Suppressor macrophage treated with lipopolysaccharide for 1 hour (primary cell): ENCODE data around the gene GRID2.

Experiments used
- DNase-seq, 3 donors: peaks; one replicate each; pipeline ENCODE4 v3.0.0-alpha.2; 2020 to 2022

Gene GRID2

GRCh38 chr4:93446038-93446437 lies 1142.3 kb downstream of the GRID2 start:
- no peak for DNase-seq

- DNase-seq = no peak
Observed at GRCh38 chr4:93448691-93449293, 1145.0 kb downstream of the GRID2 start.

- no peak for DNase-seq
Observed at GRCh38 chr4:93451954-93452353, 1148.2 kb downstream of the GRID2 start.

- DNase-seq = no peak
Observed at GRCh38 chr4:93461541-93461940, 1157.8 kb downstream of the GRID2 start.

- no peak for DNase-seq
Observed at GRCh38 chr4:93466446-93466845, 1162.7 kb downstream of the GRID2 start.

- no peak for DNase-seq
Observed at GRCh38 chr4:93467484-93468155, 1163.9 kb downstream of the GRID2 start.

GRCh38 chr4:93469560-93469959 lies 1165.8 kb downstream of the GRID2 start:
- DNase-seq = no peak

GRCh38 chr4:93475730-93476129 lies 1172.0 kb downstream of the GRID2 start:
- DNase-seq = no peak

GRCh38 chr4:93478805-93479204 lies 1175.0 kb downstream of the GRID2 start:
- no peak for DNase-seq

- DNase-seq = no peak
Observed at GRCh38 chr4:93480452-93480851, 1176.7 kb downstream of the GRID2 start.

GRCh38 chr4:93495346-93495745 lies 1191.6 kb downstream of the GRID2 start:
- no peak for DNase-seq

GRCh38 chr4:93501244-93501643 lies 1197.5 kb downstream of the GRID2 start:
- no peak for DNase-seq

GRCh38 chr4:93501946-93502345 lies 1198.2 kb downstream of the GRID2 start:
- no peak for DNase-seq

- no peak for DNase-seq
Observed at GRCh38 chr4:93502991-93503390, 1199.2 kb downstream of the GRID2 start.

GRCh38 chr4:93513851-93514250 lies 1210.1 kb downstream of the GRID2 start:
- DNase-seq = no peak

- DNase-seq = no peak
Observed at GRCh38 chr4:93515208-93515607, 1211.4 kb downstream of the GRID2 start.

GRCh38 chr4:93529692-93530372 lies 1226.1 kb downstream of the GRID2 start:
- no peak for DNase-seq

GRCh38 chr4:93532234-93532633 lies 1228.5 kb downstream of the GRID2 start:
- DNase-seq = no peak

GRCh38 chr4:93540562-93540961 lies 1236.8 kb downstream of the GRID2 start:
- DNase-seq = no peak

GRCh38 chr4:93561842-93562241 lies 1258.1 kb downstream of the GRID2 start:
- DNase-seq = no peak

GRCh38 chr4:93568758-93569157 lies 1265.0 kb downstream of the GRID2 start:
- no peak for DNase-seq

GRCh38 chr4:93573285-93573684 lies 1269.5 kb downstream of the GRID2 start:
- no peak for DNase-seq

GRCh38 chr4:93578942-93579341 lies 1275.2 kb downstream of the GRID2 start:
- DNase-seq = no peak

GRCh38 chr4:93605163-93605562 lies 1301.4 kb downstream of the GRID2 start:
- no peak for DNase-seq
